WI38 (cell line): ENCODE data around the gene ABHD2.

Source experiments
- H3K4me3 ChIP-seq: 2 replicates; pipeline ENCODE4 v1.5.1; 2011; ENCODE audit warnings: low read depth, mild to moderate bottlenecking, control low read depth, low read length
- CTCF ChIP-seq: IDR thresholded peaks from 2 replicates; pipeline ENCODE4 v1.5.1; 2012; ENCODE audit warnings: low read depth, mild to moderate bottlenecking, control low read depth, low read length

ABHD2 gene

GRCh38 chr15:89144491-89144890 is 56.2 kb downstream of the ABHD2 start:
- TF ChIP-seq CTCF = no peak
- no peak overlapping the region for H3K4me3 ChIP-seq

DNA sequence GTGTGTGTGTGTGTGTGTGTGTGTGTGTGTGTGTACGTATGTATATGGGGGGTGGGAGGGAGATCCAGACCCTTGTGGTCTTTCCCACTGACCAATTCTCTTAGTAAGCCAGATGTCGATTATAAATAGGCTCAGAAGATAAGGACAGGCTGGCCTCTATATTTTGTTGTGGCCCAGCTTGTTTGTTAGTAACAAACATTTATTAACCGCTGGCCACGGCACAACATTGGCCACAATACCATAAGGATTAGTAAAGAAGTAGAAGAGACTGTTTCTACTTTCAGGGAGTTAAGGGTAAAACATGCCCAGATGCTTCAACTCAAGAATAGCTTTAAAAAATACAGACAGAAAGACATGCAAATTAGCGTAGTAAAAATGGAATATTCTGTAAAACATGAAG is 58.1 kb downstream of the ABHD2 start:
- TF ChIP-seq CTCF = no peak

GRCh38 chr15:89148126-89148525 is 59.9 kb downstream of the ABHD2 start:
- no peak overlapping the region for H3K4me3 ChIP-seq
- TF ChIP-seq CTCF = no peak

More for the DNA sequence above, 58.1 kb downstream of the ABHD2 start:
- no peak overlapping the region for H3K4me3 ChIP-seq

- TF ChIP-seq CTCF = no peak
- no peak overlapping the region for H3K4me3 ChIP-seq
Observed at GRCh38 chr15:89149501-89150101, 61.3 kb downstream of the ABHD2 start.

DNA sequence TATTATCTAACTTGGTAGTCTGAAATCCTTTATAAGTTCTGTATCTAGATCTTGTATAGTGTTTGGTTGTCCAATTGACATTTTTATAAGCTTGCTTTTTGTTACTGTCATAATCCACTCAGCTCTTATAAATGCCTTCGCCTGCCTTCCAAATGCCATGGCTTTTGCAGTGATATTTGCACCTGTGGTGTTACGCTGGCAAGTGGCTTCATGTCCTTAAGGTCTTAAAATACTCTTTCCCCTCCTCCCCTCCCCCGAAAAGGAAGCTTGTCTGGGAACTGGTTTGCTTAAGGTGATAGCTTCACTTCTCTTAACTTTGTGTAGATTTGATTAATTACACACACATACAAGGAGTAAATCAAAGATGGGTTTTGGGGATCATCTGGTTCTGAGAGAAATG is 62.0 kb downstream of the ABHD2 start:
- no peak for TF ChIP-seq CTCF
- H3K4me3 ChIP-seq = no peak overlapping the region

GRCh38 chr15:89150762-89151664 is 62.8 kb downstream of the ABHD2 start:
- no peak for TF ChIP-seq CTCF
- no peak overlapping the region for H3K4me3 ChIP-seq

DNA sequence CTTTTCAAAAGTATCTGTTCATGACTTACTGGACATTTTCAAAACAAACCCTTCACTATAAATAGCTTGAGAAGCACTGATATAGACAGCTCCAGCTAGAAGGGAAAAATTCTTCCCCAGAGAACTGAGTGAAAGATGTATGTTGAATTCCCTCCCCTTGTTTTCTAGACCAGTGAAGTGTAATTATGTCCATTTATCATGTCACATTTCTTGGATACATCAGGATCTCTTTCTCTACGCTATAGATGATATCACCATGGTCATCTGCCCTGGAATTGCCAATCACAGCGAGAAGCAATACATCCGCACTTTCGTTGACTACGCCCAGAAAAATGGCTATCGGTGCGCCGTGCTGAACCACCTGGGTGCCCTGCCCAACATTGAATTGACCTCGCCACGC is 66.9 kb downstream of the ABHD2 start:
- TF ChIP-seq CTCF = no peak
- H3K4me3 ChIP-seq = no peak overlapping the region
